IMR-90 (cell line): ENCODE data around the gene PLCB4. TPM values are rescaled to one million over a fixed set of nuclear protein-coding genes. Genes with fewer than 3 reads are reported as not detected.
A peak's percentile ranks its signal among the peaks of the same experiment; 100 is the strongest.

Experiments used
- ATAC-seq: fragments of 200-7000 bp; cut with Tn5 transposase; 2 replicates; pipeline ENCODE4 v1.9.1; 2020; ENCODE audit warnings: low read depth, mild to moderate bottlenecking, moderate library complexity
- BruUV-seq: library from RNA; stranded (reverse); fragments of 400-500 nt; replicated peaks from 2 replicates; lab custom pipeline; 2021; lab: Mats Ljungman, UMichigan
- CTCF ChIA-PET: fragments of 300-600 bp; formaldehyde crosslinking; extraction: SDS; loops from one replicate; lab custom pipeline; 2021; ENCODE audit warnings: antibody characterized with exemption; lab: Yijun Ruan, JAX
- POLR2A ChIA-PET: fragments of 300-600 bp; sonication (Branson Sonifier 250); formaldehyde crosslinking; loops from one replicate; lab custom pipeline; 2022; ENCODE audit warnings: antibody characterized with exemption; ENCODE audit not compliant: unreplicated experiment; lab: Charles Lee
- DNase-seq: peaks from one replicate; pipeline ENCODE4 v3.0.0; 2013
- H2AFZ ChIP-seq: replicated peaks from 2 replicates; pipeline ENCODE3; 2013; ENCODE audit warnings: low read length, mild to moderate bottlenecking; ENCODE audit not compliant: poor library complexity
- H2AK5ac ChIP-seq: 2 replicates; pipeline ENCODE4 v1.6.1; 2013; ENCODE audit warnings: low read depth, low read length, inconsistent platforms
- H2AK9ac ChIP-seq: replicated peaks from 2 replicates; pipeline ENCODE3; 2013; ENCODE audit warnings: mild to moderate bottlenecking, low read depth, low read length, moderate library complexity; ENCODE audit not compliant: poor library complexity
- H2BK120ac ChIP-seq: 2 replicates; pipeline ENCODE4 v1.6.1; 2013; ENCODE audit warnings: low read depth, low read length, inconsistent platforms
- H2BK15ac ChIP-seq: 3 replicates; pipeline ENCODE4 v1.6.1; 2013; ENCODE audit warnings: low read depth, low read length, inconsistent platforms
- H2BK20ac ChIP-seq: 2 replicates; pipeline ENCODE4 v1.6.1; 2013; ENCODE audit warnings: low read depth, mild to moderate bottlenecking, inconsistent platforms, low read length, moderate library complexity
- H2BK5ac ChIP-seq: 2 replicates; pipeline ENCODE4 v1.6.1; 2013; ENCODE audit warnings: mild to moderate bottlenecking, low read depth, low read length, inconsistent platforms; ENCODE audit not compliant: poor library complexity, severe bottlenecking
- H3K14ac ChIP-seq: replicated peaks from 2 replicates; pipeline ENCODE4 v1.6.1; 2013; ENCODE audit warnings: low read depth, low read length, inconsistent platforms
- H3K18ac ChIP-seq: 2 replicates; pipeline ENCODE4 v1.6.1; 2013; ENCODE audit warnings: low read depth, low read length, control low read depth
- H3K23ac ChIP-seq: 2 replicates; pipeline ENCODE4 v1.6.1; 2013; ENCODE audit warnings: low read depth, low read length, inconsistent platforms
- H3K27ac ChIP-seq: 2 replicates; pipeline ENCODE4 v1.5.1; 2013; ENCODE audit warnings: mild to moderate bottlenecking, control low read depth, low read length; ENCODE audit not compliant: insufficient read depth
- H3K27me3 ChIP-seq: 2 replicates; pipeline ENCODE4 v1.6.1; 2013; ENCODE audit warnings: low read length; ENCODE audit not compliant: control insufficient read depth, insufficient read depth
- H3K36me3 ChIP-seq: 2 replicates; pipeline ENCODE4 v1.6.1; 2013; ENCODE audit warnings: low read length, mixed read lengths; ENCODE audit not compliant: control insufficient read depth, insufficient read depth
- H3K4ac ChIP-seq: 2 replicates; pipeline ENCODE4 v1.6.1; 2013; ENCODE audit warnings: low read depth, low read length, inconsistent platforms
- H3K4me1 ChIP-seq: 2 replicates; pipeline ENCODE4 v1.6.1; 2013; ENCODE audit warnings: low read length, mixed read lengths; ENCODE audit not compliant: control insufficient read depth, insufficient read depth
- H3K4me2 ChIP-seq: 2 replicates; pipeline ENCODE4 v1.6.1; 2013; ENCODE audit warnings: low read depth, mild to moderate bottlenecking, control low read depth, low read length, moderate library complexity
- H3K4me3 ChIP-seq: 2 replicates; pipeline ENCODE4 v1.5.1; 2013; ENCODE audit warnings: low read depth, mild to moderate bottlenecking, control low read depth, low read length, moderate library complexity; ENCODE audit not compliant: insufficient read depth
- H3K56ac ChIP-seq: 2 replicates; pipeline ENCODE4 v1.6.1; 2013; ENCODE audit warnings: low read length, inconsistent platforms; ENCODE audit not compliant: insufficient read depth; ENCODE audit errors: extremely low read depth
- H3K79me1 ChIP-seq, 2 experiments: 2 replicates each; pipeline ENCODE4 v1.6.1; 2013; ENCODE audit warnings: low read length in 2 of 2, inconsistent platforms in 1 of 2, low read depth in 1 of 2
- H3K9ac ChIP-seq: 2 replicates; pipeline ENCODE4 v1.6.1; 2013; ENCODE audit warnings: low read depth, low read length, control low read depth
- H3K9me1 ChIP-seq: 2 replicates; pipeline ENCODE4 v1.6.1; 2013; ENCODE audit warnings: low read length, inconsistent platforms; ENCODE audit not compliant: insufficient read depth
- H3K9me3 ChIP-seq: 2 replicates; pipeline ENCODE4 v1.6.1; 2013; ENCODE audit warnings: low read length; ENCODE audit not compliant: control insufficient read depth, insufficient read depth
- H4K20me1 ChIP-seq: 2 replicates; pipeline ENCODE4 v1.6.1; 2013; ENCODE audit warnings: low read length, inconsistent platforms; ENCODE audit not compliant: insufficient read depth
- H4K5ac ChIP-seq: 2 replicates; pipeline ENCODE4 v1.6.1; 2013; ENCODE audit warnings: mild to moderate bottlenecking, low read depth, low read length, control low read depth
- H4K8ac ChIP-seq, 2 experiments: 2 replicates each; pipeline ENCODE4 v1.6.1; 2013; ENCODE audit warnings: low read depth in 2 of 2, low read length in 2 of 2, control low read depth in 1 of 2, inconsistent platforms in 1 of 2
- H4K91ac ChIP-seq: 2 replicates; pipeline ENCODE4 v1.6.1; 2013; ENCODE audit warnings: low read depth, low read length, inconsistent platforms; ENCODE audit not compliant: insufficient read depth
- BHLHE40 ChIP-seq: fragments of 150-350 bp; IDR thresholded peaks from 2 replicates; pipeline ENCODE4 v1.6.1; 2016; ENCODE audit warnings: mild to moderate bottlenecking, low read depth, low read length
- CEBPB ChIP-seq: IDR thresholded peaks from 2 replicates; pipeline ENCODE4 v1.6.1; 2012; ENCODE audit warnings: low read depth, low read length, improper control_type of control experiment
- CHD1 ChIP-seq: IDR thresholded peaks from 2 replicates; pipeline ENCODE4 v1.6.1; 2012; ENCODE audit warnings: low read depth, low read length, improper control_type of control experiment
- FOS ChIP-seq: fragments of 150-350 bp; IDR thresholded peaks from 2 replicates; pipeline ENCODE4 v1.6.1; 2016; ENCODE audit warnings: low read depth, low read length
- MAZ ChIP-seq: IDR thresholded peaks from 2 replicates; pipeline ENCODE4 v1.6.1; 2012; ENCODE audit warnings: low read depth, mild to moderate bottlenecking, low read length, improper control_type of control experiment, moderate library complexity, borderline replicate concordance
- MXI1 ChIP-seq: IDR thresholded peaks from 2 replicates; pipeline ENCODE4 v1.6.1; 2012; ENCODE audit warnings: low read depth, mild to moderate bottlenecking, low read length, moderate library complexity, borderline replicate concordance
- NFE2L2 ChIP-seq: fragments of 150-350 bp; IDR thresholded peaks from 2 replicates; pipeline ENCODE4 v1.6.1; 2016; ENCODE audit warnings: low read depth, mild to moderate bottlenecking, low read length
- RCOR1 ChIP-seq: IDR thresholded peaks from 2 replicates; pipeline ENCODE4 v1.6.1; 2012; ENCODE audit warnings: mild to moderate bottlenecking, low read length, improper control_type of control experiment; ENCODE audit not compliant: insufficient replicate concordance
- SMC3 ChIP-seq: fragments of 150-350 bp; IDR thresholded peaks from 2 replicates; pipeline ENCODE4 v1.6.1; 2016; ENCODE audit warnings: low read depth, mild to moderate bottlenecking, antibody characterized with exemption, low read length, moderate library complexity
- WGBS, 2 experiments: methylation state at CpG; one replicate each; pipeline versions ENCODE4 v1.1.5 to v1.1.7; 2013; ENCODE audit warnings: missing lambda C conversion rate in 2 of 2; ENCODE audit not compliant: insufficient read length in 1 of 2; ENCODE audit errors: extremely low coverage in 2 of 2; 5-methylcytosine and 5-hydroxymethylcytosine counted together
- dilution Hi-C: fragments of 300-500 bp; cut with HindIII; formaldehyde crosslinking; loops from one replicate; pipeline ENCODE4 v1.14.3; 2018; ENCODE audit warnings: low sequenced_read_pairs; ENCODE audit not compliant: unreplicated experiment
- in situ Hi-C: fragments of 300-500 bp; cut with MboI; formaldehyde crosslinking; loops from 3 replicates; pipeline ENCODE4 v1.14.3; 2019; ENCODE audit warnings: low sequenced_read_pairs, inconsistent platforms, mixed read lengths
- intact Hi-C: fragments of 100-400 bp; cut with micrococcal nuclease; formaldehyde crosslinking; loops from 2 replicates; pipeline ENCODE4 v1.10.0; 2022
- polyA plus RNA-seq, 3 experiments: library from polyadenylated mRNA; depleted of rRNA; stranded (reverse); fragments of >200 nt; gene quantifications; 2 replicates each; pipeline ENCODE4 v1.2.3, GENCODE V29; 2012; ENCODE audit warnings: low replicate concordance in 1 of 3
- total RNA-seq: library from RNA; depleted of rRNA; stranded (reverse); fragments of >200 nt; gene quantifications from 2 replicates; pipeline ENCODE4 v1.2.3, GENCODE V29; 2012
- TF ChIP-seq, protein P1 (sequence below): fragments of 150-350 bp; IDR thresholded peaks from 2 replicates; pipeline ENCODE4 v1.6.1; 2017; ENCODE audit warnings: mild to moderate bottlenecking, antibody characterized with exemption, low read length, low read depth
- TF ChIP-seq, protein P2 (sequence below): conservative IDR thresholded peaks from 2 replicates; pipeline ENCODE4 v1.5.1; 2012; ENCODE audit warnings: mild to moderate bottlenecking, low read depth, low read length, improper control_type of control experiment
- TF ChIP-seq, protein P3 (sequence below): fragments of 150-350 bp; IDR thresholded peaks from 2 replicates; pipeline ENCODE4 v1.6.1; 2016; ENCODE audit warnings: low read depth, mild to moderate bottlenecking, low read length, moderate library complexity, borderline replicate concordance

Gene PLCB4
- total and polyA plus RNA-seq, 2 of the 4 experiments (the other 2 are of a cell fraction), result 12.5 to 24.0 TPM

DNA sequence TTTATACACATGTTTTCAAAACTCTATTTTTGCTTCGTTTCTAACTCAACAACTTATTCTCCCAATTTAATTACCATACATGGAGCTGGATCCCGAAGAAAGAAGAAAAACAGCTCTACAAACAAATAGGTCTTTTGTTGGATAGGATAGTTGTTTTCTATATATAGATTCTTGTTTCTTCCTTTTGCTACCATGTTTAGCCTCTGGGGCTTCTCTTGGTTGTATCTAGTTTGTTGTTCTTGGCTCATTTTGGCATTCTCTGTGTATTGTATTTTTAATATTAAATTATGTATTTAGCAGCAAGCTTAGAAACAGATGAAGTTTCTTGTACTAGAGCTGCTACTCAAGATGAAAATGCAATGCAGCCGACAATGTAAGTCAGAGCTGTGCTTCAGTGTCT is 60.9 kb downstream of the PLCB4 start:
- Histone ChIP-seq H3K4me1 (peaks cover 2% of the 10 kb centered on the region; the same call in 1 of the 2 replicates), H3K9me1 (peaks cover 3% of the 10 kb centered on the region; the same call in 1 of the 2 replicates), H3K27ac (no peak overlapping the region; the same call in 1 of the 2 replicates), H3K4me3 (no peak overlapping the region), H3K23ac (peak overlapping the region; percentile 40; the same call in 1 of the 2 replicates), H3K4ac (no peak overlapping the region), H3K9me3 (peaks cover 8% of the 10 kb centered on the region), H4K91ac (no peak overlapping the region), H4K20me1 (peaks cover 8% of the 10 kb centered on the region; the same call in 1 of the 2 replicates), H3K18ac (peak overlapping the region; percentile 16; the same call in 1 of the 2 replicates), H3K79me1 (peaks cover 40 to 62% of the 10 kb centered on the region in 2 experiments), H2BK15ac (no peak overlapping the region), H3K4me2 (no peak overlapping the region), H3K9ac (no peak overlapping the region), H3K36me3 (peaks cover 2% of the 10 kb centered on the region), H2BK120ac (no peak overlapping the region), H2AFZ (no peak overlapping the region), H3K14ac (0 out of 2 replicates have a peak overlapping the region, but pooled peaks have one; percentile 19), H2AK5ac (no peak overlapping the region), H2BK5ac (no peak overlapping the region), H3K27me3 (no peaks in the 10 kb centered on the region), H4K5ac (no peak overlapping the region), H2BK20ac (no peak overlapping the region), H4K8ac (no peak overlapping the region), H3K56ac (no peak overlapping the region), H2AK9ac (no peak overlapping the region)
- in situ Hi-C loops (no loop called here), dilution Hi-C loops (no loop called here), intact Hi-C loops (no loop called here)
- BruUV-seq, result no TSS peak
- DNase-seq (no peak), ATAC-seq (no peak; the same call in 1 of the 2 replicates)
- WGBS, 2 experiments, result 100% methylated on average over 1 of the region's 3 CpGs; no CpG with 5 or more reads in 1 of the 2 experiments
- no peak for TF ChIP-seq RCOR1
- TF ChIP-seq BHLHE40, result no peak
- TF ChIP-seq, protein P1, sequence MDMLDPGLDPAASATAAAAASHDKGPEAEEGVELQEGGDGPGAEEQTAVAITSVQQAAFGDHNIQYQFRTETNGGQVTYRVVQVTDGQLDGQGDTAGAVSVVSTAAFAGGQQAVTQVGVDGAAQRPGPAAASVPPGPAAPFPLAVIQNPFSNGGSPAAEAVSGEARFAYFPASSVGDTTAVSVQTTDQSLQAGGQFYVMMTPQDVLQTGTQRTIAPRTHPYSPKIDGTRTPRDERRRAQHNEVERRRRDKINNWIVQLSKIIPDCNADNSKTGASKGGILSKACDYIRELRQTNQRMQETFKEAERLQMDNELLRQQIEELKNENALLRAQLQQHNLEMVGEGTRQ, result no peak
- TF ChIP-seq CHD1, result no peak
- no peak for TF ChIP-seq SMC3
- TF ChIP-seq NFE2L2, result no peak
- TF ChIP-seq MAZ, result no peak
- TF ChIP-seq FOS, result no peak
- TF ChIP-seq MXI1, result no peak
- no peak for TF ChIP-seq CEBPB
- TF ChIP-seq, protein P2, sequence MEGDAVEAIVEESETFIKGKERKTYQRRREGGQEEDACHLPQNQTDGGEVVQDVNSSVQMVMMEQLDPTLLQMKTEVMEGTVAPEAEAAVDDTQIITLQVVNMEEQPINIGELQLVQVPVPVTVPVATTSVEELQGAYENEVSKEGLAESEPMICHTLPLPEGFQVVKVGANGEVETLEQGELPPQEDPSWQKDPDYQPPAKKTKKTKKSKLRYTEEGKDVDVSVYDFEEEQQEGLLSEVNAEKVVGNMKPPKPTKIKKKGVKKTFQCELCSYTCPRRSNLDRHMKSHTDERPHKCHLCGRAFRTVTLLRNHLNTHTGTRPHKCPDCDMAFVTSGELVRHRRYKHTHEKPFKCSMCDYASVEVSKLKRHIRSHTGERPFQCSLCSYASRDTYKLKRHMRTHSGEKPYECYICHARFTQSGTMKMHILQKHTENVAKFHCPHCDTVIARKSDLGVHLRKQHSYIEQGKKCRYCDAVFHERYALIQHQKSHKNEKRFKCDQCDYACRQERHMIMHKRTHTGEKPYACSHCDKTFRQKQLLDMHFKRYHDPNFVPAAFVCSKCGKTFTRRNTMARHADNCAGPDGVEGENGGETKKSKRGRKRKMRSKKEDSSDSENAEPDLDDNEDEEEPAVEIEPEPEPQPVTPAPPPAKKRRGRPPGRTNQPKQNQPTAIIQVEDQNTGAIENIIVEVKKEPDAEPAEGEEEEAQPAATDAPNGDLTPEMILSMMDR, result no peak
- TF ChIP-seq, protein P3, sequence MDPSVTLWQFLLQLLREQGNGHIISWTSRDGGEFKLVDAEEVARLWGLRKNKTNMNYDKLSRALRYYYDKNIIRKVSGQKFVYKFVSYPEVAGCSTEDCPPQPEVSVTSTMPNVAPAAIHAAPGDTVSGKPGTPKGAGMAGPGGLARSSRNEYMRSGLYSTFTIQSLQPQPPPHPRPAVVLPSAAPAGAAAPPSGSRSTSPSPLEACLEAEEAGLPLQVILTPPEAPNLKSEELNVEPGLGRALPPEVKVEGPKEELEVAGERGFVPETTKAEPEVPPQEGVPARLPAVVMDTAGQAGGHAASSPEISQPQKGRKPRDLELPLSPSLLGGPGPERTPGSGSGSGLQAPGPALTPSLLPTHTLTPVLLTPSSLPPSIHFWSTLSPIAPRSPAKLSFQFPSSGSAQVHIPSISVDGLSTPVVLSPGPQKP, result no peak
- POLR2A ChIA-PET, result no interaction called here
- CTCF ChIA-PET, result interaction anchor here (1.2 to 1.6 kb wide), 3 partner anchors 17 to 276 kb away, joined by 3 to 5 read pairs (median 3); no protein-coding TSS in a partner anchor
